Hypothalamus (tissue), 51 donors: ENCODE results near the gene TMCC1.
"Not testable (repeated sequence)": the region's sequence is repeated elsewhere in the genome, so short reads cannot be mapped to it uniquely, and the experiment has no call there.

Source experiments
- DNase-seq, 51 donors: peaks; one replicate each; lab custom pipeline; 2025; lab: John Stamatoyannopoulos, UW

Gene TMCC1

DNA sequence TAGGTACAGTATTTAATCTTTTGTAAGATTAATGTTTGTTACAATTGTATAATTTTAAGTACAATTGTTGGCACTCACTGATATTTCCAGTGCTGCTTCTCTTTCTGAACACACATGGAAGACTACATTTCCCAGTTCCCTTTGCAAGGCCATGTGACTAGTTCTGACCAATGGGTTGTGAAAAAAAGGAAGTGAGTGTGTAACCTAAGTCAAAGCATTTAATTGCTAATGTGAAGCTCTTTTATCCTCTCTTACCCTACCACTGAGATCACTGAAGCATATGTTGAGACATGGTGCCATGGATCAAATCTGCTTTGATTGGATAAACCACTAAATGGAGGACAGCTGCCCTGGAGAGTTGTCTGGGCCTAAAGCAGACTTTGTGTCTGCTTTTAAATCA lies 203.1 kb downstream of the TMCC1 start:
- peak in 27 of 51 donors; percentile 2 to 82 (median 27) for DNase-seq

DNA sequence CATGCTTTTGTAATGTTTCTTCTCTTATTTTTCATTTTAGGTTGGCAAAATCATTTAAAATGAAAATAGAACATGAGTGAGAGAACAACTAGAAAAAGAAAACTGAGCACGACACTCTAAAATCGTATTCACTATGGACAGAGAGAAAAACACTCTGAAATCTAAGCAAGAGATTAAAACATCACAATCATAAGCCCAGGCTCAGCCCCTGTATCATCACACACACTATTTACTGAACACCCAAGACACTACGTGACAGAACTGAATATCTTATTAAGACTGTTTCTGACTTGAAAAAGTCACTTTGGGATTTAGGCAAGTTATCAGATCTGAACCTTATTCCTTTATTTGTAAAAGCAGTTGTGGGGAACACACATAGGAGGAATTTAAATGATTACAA lies 204.5 kb downstream of the TMCC1 start:
- DNase-seq = peak in 1 of 51 donors; percentile 63

DNA sequence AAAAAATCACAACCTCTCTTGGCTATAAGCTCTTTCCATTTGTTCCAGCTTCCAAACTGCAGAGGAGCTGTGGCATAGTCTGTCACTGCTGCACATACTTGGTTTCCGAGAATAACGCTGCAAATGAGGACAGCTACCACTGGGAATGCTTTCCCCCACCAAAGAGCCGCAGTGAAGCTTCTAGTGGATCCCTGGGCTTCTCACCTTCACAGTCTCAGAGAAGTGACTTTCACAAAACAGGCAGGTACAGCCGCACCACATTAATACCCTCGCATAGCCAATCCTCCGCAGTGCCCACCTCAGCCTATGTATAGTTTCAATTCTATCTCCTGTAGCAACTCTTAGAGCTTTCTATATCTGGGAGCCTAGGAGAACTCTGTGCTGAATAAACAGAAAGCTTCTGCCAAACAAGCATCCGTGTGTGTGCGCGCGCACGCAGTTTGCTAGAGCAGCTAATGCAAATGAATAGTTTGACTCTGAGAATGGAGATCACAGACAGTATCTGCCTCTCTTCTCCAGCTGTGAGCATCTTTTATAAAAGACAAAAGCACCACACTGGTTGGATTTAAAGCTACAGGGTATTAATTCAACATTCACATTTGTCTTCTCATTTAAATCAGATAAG lies 205.1 kb downstream of the TMCC1 start:
- DNase-seq = peak; percentile 12 to 91 (median 70)

DNA sequence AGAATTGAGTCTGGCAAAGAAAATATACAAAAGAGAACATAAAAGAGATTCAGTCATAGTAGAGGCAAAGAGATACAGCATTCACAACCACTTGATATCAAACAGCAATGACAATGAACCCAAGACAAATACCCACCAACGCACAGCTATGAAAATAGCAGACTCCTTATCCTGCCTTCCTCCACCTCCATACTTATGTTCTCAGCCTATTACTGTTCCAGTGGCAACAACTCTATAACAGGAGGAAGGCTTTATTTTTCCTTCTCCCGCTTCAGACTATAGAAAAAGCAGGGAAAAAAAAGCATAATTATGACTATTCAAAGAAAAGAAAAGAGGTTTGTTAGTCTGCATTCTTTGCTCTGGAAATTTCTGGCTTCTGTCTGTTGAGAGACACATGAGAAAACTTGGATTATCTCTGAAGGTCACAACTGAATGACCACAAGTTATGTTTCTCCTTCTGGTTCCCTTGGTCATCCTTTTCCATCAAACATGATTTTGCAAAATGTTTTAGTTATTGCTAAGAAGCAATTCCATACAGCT lies 205.9 kb downstream of the TMCC1 start:
- DNase-seq = peak in 1 of 51 donors; percentile 70

DNA sequence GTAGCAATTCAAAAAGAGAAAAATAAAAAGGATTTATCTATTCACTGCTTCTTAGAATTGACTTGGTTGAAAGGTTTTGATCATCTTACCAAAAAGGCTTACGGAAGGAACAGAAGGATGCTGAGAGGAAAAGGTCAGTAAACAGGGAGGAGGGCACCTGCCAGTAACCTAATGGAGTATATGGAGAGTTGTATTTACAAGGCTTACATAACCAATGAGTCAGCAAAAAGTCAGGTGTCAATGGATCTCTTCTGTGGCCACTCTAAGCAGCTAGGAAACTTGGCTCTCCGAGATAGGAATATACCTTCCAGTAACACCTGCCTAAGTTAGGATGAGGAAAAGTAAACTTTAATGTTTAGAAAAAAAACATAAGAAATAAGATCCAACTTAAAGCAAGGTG lies 206.6 kb downstream of the TMCC1 start:
- DNase-seq = peak in 2 of 51 donors; percentile 9 to 46

DNA sequence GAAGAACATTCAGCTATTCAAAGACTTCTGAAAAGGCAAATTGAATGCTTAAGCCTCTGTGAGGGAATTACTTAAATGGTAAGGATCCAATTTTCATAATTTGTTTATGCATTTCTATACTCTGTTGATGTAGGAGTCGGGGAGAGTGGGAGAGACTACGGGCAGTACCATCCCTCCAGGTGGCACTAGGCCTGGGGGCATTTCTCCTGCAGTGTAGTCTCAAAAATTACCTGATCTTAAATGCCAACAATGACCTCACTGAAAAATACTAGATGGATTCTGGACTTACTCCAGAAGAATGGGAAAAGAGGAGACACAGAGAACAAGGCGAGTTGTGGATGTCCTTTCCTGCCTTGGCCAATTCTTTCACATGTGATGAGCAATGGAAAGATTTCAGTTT lies 209.2 kb downstream of the TMCC1 start:
- no peak for DNase-seq

DNA sequence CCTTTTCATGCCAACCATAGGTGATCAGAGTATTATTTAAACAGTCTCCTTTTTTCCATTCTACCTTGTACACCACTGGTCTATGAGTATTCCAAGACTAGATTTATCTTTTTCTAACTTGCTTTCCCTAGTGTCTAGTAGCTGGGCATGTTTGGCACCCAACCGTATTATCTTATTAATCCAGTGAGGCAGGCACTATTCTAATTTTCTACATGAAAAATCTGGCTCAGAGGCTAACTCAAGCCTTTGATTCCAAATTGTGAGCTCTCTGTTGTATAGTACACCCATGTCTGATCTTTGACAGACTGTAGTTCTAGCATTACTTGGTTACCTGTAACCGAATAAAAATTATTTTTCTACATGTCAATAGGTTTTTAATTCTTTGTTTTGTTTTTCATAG lies 210.3 kb downstream of the TMCC1 start:
- DNase-seq = no peak

DNA sequence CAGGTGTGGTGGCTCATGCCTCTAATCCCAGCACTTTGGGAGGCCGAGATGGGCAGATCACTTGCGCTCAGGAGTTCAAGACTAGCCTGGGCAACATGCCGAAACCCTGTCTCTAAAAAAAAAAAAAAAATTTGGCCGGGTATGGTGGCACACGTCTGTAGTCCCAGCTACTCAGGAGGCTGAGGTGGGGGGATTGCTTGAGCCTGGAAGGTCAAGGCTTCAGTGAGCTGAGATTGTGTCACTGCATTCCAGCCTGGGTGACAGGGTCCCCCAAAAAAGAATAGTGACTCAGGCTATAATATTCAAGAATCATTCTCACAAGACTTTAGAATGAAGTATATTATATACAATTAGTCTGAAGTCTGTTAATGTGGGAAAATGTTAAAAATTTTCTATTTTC lies 216.5 kb downstream of the TMCC1 start:
- DNase-seq = no peak

DNA sequence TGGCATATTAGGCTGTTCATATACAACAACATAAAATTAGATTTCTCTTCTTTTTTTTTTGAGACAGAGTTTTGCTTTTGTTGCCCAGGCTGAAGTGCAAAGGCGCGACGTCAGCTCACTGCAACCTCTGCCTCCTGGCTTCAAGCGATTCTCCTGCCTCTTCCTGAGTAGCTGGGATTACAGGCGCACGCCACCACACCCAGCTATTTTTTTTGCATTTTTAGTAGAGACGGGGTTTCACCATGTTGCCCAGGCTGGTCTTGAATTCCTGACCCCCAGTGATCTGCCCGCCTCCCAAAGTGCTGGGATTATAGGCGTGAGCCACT lies 218.8 kb downstream of the TMCC1 start:
- DNase-seq = not testable (repeated sequence)

DNA sequence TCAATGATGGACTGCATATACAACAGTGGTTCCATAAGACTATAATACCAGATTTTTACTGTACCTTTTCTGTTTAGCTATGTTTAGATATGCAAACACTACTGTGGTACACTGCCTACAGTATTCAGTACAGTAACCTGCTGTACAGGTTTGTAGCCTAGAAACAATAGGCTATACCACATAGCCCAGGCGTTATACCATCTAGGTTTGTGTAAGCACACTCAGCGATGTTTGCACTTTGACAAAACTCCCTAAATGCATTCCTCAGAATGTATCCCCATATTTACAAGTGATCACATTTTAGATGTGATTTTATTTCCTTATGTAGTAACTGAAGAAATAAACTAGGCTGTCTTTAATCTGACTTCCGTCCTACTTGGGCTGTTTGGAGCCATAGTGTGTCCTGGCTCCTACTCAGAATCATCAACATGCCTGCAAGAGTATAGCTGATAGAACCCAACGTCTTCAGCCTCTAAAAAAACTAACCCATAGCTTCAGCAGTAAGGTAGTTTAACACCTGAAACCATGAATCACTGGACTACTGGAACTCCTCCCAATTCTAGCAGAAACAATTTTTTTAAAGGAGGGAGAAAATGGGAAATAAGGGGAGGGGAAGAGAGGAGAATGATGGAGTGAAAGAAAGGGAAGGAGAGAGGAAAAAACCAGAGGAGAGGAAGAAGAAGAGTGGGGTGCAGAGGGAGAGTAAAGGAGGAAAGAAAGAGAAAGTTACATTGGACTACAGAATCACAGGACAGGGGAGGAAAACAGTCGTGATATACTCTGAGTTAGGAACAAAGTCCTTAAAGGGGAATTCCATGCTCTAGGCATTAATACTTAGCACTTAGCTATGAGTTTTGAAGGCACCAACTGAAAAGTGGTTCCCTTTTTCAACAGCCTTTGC lies 219.4 kb downstream of the TMCC1 start:
- no peak for DNase-seq

DNA sequence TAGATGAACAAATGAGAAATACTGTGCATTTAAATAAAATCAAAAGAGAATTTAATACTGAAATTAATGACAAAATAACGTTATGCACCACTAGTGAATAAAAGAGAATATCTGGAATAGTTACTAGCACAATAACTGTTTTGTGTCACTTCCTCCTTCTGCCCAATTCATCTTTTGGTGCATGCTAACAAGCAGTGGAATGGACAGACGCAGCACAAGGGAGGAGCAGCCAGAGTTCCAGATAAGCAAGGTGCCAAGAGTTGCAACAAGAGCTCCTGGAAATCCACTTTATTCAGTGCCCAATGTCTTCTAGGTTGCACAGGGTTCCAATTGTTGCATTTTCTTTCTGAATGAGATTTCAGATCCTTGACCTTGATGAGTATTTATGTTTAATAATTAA lies 220.5 kb downstream of the TMCC1 start:
- no peak for DNase-seq

DNA sequence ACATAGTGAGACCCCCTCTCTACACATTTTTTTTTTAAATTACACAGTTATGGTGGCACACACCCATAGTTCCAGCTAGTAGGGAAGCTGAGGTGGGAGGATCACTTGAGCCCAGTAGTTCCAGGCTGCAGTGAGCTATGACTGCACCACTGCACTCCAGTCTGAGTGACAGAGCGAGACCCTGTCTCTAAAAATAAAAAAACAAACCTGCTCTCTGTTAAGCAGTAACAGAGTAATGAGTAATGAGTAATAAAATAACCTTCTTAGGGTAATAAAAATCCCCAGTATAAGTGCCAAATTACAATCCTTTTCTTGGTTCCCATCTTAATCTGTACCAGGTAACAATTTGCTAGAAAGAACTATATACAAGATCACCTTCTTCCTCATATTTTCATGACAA lies 221.1 kb downstream of the TMCC1 start:
- DNase-seq = no peak

DNA sequence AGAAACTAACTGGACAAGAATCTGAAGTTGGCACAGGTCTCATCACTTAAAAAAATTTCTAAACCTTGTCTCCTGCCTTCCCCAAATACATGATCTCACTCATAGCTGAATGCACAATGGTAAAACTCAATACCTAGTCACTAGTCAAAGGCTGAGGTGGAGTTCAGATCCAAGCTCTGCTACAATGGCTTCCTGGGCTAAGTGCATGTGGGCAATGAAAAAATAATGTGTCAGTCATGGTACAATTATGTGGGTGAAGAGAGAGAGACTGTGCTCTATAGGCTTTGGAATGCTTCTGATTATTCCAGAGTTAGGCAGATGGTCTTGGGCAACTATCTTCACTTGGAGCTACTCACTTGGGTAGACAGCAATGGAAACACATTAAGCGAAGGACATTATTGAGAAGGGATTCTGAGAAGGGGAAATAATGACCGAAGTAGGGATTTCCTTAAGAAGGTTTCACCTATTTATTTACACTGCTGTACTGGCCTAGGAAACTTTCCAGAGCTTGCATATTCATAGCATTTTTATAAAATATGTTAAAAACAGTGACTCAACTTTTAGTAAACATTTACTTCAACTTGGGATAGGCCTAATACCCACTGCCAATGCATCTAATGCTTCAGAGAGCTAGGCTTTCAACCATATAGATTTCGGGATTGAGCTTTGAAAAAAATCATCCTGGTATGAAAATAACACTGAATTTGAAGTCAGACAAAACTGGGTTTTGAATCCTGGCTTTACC lies 228.3 kb downstream of the TMCC1 start:
- no peak for DNase-seq

DNA sequence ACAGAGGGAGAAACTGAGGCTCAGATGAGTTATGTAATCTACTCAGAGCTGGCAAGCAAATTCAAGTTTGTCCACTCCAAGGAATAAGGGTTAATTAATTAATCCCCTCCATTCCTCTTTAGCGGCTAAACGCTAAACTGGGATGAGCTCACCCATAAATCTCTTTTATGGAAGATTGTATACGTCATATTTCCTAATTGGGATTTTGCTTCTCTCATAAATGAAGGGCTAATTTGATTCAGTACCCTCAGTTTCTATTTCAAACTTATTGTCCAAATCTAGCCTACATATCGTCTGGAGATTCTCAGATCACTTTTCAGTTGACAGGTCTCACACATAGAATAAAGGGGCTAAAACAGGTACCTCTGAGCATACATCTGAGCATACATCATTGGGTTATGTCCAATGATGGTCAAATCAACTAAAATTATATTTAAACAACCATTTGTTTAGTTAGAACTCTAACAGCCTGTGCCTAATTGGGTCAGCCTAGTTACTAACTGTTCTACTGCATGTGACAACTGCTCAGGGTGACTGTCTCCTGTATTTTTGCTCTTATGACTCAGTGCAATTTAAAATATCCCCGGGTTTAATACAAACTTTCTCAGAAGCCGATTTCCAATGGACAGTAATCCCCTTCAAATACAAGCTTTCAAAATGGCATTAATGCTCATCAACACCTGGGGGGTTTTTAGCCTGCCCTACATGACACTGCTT lies 229.4 kb downstream of the TMCC1 start:
- DNase-seq = no peak

DNA sequence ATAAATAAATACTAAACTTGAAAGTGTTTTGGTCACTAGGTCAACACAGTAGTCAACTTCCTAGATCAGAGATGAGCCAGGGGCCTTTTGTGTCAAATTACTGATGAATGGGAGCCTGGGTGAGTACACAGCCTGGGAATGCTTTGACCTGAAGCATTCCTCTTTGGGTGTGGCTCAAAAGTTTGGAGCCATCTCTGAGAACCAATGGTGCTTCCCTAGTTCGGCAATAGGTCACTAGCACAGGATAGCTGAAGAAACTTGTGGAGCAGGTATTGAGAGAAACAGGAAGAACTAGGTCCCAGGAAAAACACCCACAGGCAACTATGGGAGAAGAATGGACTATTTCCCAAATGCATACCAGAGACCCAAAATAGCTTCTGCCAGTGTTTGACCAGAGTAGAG lies 230.5 kb downstream of the TMCC1 start:
- no peak for DNase-seq

DNA sequence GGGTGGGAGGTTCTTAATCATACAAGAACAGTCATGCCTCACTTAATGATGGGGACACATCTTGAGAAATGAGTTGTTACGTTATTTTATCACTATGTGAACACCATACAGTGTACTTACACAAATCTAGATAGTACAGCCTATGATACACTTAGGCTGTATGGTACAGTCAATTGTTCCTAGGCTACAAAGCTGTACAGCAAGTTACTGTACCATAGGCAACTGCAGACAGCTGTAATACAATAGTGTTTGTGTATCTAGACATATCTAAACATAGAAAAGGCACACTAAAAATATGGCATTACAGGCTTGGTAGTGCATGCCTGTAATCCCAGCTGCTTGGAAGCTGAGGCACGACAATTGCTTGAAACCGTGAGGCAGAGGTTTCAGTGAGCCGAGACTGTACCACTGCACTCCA lies 231.3 kb downstream of the TMCC1 start:
- no peak for DNase-seq

DNA sequence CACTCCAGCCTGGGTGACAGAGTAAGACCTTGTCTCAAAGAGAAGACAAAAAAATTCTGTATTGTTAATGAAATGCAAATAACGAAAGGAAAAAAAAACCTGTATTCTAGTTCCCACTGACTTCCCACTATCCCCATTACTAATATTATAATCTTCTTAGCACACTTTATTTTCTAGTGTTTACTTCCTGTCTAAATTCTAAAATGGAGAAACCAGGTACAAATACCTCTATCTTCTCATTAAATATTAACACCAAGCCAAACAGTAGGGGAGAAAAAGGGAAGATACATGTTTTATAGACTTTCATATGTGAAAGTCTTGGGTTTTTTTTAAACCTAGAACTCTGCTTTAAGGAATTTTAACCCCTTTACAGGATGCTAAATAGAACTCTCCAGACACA lies 231.7 kb downstream of the TMCC1 start:
- no peak for DNase-seq

DNA sequence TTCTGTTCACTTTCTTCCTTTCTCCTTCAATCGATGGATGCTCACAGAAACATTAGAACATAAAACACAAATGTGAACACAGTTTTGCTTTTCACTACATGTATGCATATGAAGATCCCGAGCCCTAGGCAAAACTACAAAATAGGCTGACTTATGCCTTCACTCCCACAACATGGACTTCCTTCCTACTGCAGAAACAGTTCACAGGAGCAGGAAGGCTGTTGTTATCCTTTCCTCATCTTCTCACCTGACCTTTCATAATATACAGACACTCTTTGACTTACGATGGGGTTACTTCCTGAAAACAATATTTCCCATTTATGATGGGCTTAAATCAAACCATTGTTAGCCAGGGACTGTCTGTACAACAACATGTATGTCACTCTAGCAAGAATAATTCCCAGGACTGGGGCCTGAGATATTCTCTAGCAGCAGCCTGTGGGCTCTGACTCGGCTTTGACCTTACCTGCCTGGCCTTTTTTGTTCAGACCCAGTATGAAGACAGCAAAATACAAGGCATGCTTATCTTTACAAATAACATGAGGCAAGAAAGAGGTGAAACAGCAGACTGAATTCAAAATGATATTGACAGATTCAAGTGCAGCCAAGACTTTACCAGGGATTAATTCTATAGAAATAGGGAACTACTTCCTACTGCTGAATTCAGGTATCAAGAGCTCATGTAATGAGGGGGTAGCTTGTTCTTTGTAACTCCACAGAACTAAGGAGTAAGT lies 235.2 kb downstream of the TMCC1 start:
- peak in 1 of 51 donors; percentile 42 for DNase-seq

DNA sequence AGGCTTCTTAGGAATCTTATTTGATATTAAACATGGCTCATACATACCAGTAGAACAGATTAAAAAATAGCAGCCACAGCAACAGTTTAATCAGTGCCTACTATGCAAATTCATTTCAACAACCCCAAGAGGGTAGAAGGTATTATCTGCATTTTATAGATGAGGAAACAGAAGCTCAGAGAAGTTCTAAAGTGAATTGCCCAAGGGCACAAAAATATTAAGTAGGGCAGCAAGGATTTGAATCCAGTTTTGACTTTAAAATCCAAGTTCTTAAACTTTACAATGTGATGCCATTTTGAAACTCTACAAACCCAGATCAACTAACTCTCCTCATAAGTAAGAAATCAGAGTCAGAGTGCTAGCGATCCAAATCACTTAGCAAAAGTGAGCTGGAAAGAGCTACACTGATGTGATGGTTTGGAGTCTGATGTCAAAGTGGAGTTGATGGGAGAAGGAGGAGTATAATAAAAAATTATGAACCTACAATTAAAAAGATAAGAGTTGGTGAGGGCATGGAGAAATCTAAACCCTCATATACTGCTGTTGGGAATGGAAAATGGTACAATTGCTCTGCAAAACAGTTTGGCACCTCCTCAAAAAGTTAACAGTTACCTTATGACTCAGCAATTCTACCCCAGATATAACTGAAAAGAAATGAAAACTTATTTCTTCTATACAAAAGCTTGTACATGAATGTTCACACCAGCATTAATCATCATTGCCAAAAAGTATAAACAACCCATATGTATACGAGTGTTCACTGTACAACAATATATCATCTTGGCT lies 236.1 kb downstream of the TMCC1 start:
- DNase-seq = no peak
